Osteocyte (in vitro differentiated cells): Measurements from ENCODE around the gene CXCL13. TPM values are rescaled to one million over a fixed set of nuclear protein-coding genes. Genes with fewer than 3 reads are reported as not detected.

Experiments
- DNase-seq: peaks from one replicate; pipeline ENCODE4 v3.0.0; 2021; ENCODE audit warnings: mixed read lengths; ENCODE audit not compliant: unreplicated experiment; ENCODE audit errors: extremely low spot score
- H3K27ac Mint-ChIP-seq: one replicate; pipeline ENCODE4 v1.8.0; 2021; ENCODE audit warnings: mild to moderate bottlenecking, mixed read lengths; ENCODE audit not compliant: unreplicated experiment
- H3K27me3 Mint-ChIP-seq: one replicate; pipeline ENCODE4 v1.8.0; 2021; ENCODE audit warnings: mixed read lengths; ENCODE audit not compliant: unreplicated experiment
- H3K36me3 Mint-ChIP-seq: one replicate; pipeline ENCODE4 v1.8.0; 2021; ENCODE audit warnings: mixed read lengths; ENCODE audit not compliant: unreplicated experiment
- H3K4me1 Mint-ChIP-seq: one replicate; pipeline ENCODE4 v1.8.0; 2021; ENCODE audit warnings: mixed read lengths; ENCODE audit not compliant: unreplicated experiment
- H3K4me3 Mint-ChIP-seq: one replicate; pipeline ENCODE4 v1.8.0; 2021; ENCODE audit warnings: mild to moderate bottlenecking, moderate library complexity, mixed read lengths; ENCODE audit not compliant: unreplicated experiment
- H3K9me3 Mint-ChIP-seq: one replicate; pipeline ENCODE4 v1.8.0; 2021; ENCODE audit warnings: mixed read lengths; ENCODE audit not compliant: unreplicated experiment
- CTCF ChIP-seq: fragments of 200-600 bp; sonication (generic); IDR thresholded peaks from 2 replicates; pipeline ENCODE4 v1.5.0; 2021; ENCODE audit warnings: antibody characterized with exemption, mild to moderate bottlenecking, moderate library complexity
- total RNA-seq: library from RNA; stranded (reverse); gene quantifications from 2 replicates; pipeline ENCODE4 v1.2.1, GENCODE V29; 2021

CXCL13 gene
- total RNA-seq, 1 donor from 2014 or later = not detected

GRCh38 chr4:77625485-77625884, 19.9 kb downstream of the CXCL13 start:
- H3K36me3 Mint-ChIP-seq = no peaks in the 10 kb centered on the region
- no peak for TF ChIP-seq CTCF
- no peaks in the 10 kb centered on the region for H3K9me3 Mint-ChIP-seq
- no peak overlapping the region for H3K27ac Mint-ChIP-seq
- peaks cover 45% of the 10 kb centered on the region for H3K27me3 Mint-ChIP-seq
- no peak overlapping the region for H3K4me3 Mint-ChIP-seq
- DNase-seq = no peak
- H3K4me1 Mint-ChIP-seq = no peaks in the 10 kb centered on the region

DNA sequence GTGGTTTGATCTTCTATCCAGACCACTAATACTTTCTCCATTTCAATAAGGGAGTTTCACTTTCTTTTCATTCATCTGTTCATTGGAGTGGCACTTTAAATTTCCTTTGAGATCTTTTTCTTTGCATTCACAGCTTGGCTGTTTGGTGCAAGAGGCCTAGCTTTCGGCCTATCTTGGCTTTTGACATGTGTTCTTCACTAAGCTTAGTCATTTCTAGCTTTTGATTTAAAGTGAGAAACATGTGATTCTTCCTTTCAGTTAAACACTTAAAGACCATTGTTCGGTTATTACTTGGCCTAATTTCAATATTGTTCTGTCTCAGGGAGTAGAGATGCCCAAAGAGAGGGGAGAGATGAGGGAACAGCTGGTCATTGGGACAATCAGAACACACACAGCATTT, 24.3 kb downstream of the CXCL13 start:
- Mint-ChIP-seq H3K27ac (no peak overlapping the region), H3K4me1 (no peaks in the 10 kb centered on the region), H3K9me3 (peaks cover 2% of the 10 kb centered on the region), H3K27me3 (peaks cover 15% of the 10 kb centered on the region), H3K4me3 (no peak overlapping the region), H3K36me3 (no peaks in the 10 kb centered on the region)
- TF ChIP-seq CTCF = no peak
- DNase-seq = no peak

DNA sequence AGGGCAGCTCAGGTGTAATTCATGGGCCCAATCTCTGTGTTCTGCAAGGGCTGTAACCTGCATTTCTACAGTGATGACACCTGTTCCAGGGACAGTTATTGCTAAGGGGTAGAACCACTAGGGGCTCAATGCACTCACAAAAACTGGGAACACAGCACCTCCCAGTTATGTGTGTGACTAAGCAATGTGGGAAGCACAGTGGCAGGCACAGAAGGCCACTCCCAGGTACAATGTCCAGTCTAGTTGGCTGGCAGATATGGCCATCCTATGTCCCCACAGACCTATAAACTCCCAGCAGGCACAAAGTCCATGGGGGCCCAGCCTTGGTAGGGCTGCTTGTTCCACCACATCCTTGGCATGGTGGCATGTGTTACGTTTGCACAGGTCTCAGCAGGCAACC, 25.7 kb downstream of the CXCL13 start:
- Mint-ChIP-seq H3K4me1 (no peaks in the 10 kb centered on the region), H3K27ac (no peak overlapping the region), H3K4me3 (no peak overlapping the region), H3K9me3 (peaks cover 2% of the 10 kb centered on the region), H3K27me3 (peaks cover 15% of the 10 kb centered on the region), H3K36me3 (no peaks in the 10 kb centered on the region)
- no peak for TF ChIP-seq CTCF
- no peak for DNase-seq

- H3K4me1 Mint-ChIP-seq = peaks cover 6% of the 10 kb centered on the region
- H3K27me3 Mint-ChIP-seq = peaks cover 4% of the 10 kb centered on the region
- H3K27ac Mint-ChIP-seq = no peak overlapping the region
- no peak for DNase-seq
- TF ChIP-seq CTCF = no peak
- no peaks in the 10 kb centered on the region for H3K36me3 Mint-ChIP-seq
- H3K9me3 Mint-ChIP-seq = peaks cover 23% of the 10 kb centered on the region
- H3K4me3 Mint-ChIP-seq = no peak overlapping the region
These were observed 28.6 kb downstream of the CXCL13 start for GRCh38 chr4:77634132-77634785.

DNA sequence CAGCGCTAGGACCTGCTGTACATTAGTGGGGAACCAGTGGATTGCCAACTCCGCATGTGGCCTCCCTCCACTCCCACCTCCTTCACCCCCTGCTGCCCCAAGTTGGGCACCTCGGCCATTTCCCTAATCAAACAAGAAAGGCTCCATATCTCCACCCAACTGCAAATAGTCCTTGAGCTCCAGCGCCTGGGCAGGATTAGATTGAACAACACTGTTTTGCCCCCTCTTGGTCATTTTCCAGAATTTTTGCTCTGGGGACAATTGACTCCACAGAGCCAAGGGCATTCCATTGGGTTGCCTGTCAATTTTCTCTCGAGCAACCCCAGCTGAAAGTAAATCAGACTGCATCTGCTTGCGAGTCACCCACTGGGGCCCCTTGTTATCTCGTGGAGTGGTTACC, 29.6 kb downstream of the CXCL13 start:
- Mint-ChIP-seq H3K9me3 (peaks cover 23% of the 10 kb centered on the region), H3K27ac (no peak overlapping the region), H3K27me3 (peaks cover 9% of the 10 kb centered on the region), H3K36me3 (no peaks in the 10 kb centered on the region), H3K4me3 (no peak overlapping the region), H3K4me1 (peaks cover 6% of the 10 kb centered on the region)
- TF ChIP-seq CTCF = no peak
- no peak for DNase-seq
